K562 (cell line): ENCODE data around the gene CCNY. TPM values are rescaled to one million over a fixed set of nuclear protein-coding genes. Genes with fewer than 3 reads are reported as not detected.
A peak's percentile ranks its signal among the peaks of the same experiment; 100 is the strongest.

Source experiments
- ATAC-seq: fragments of 200-7000 bp; cut with Tn5 transposase; 3 replicates; pipeline ENCODE4 v1.9.1; 2020; ENCODE audit warnings: moderate library complexity
- BruUV-seq: library from RNA; stranded (reverse); fragments of 400-500 nt; replicated peaks from 2 replicates; lab custom pipeline; 2021; lab: Mats Ljungman, UMichigan
- CTCF ChIA-PET: fragments of 300-600 bp; formaldehyde crosslinking; extraction: SDS; loops from one replicate; lab custom pipeline; 2021; ENCODE audit warnings: low intra/inter-chr PET ratio; lab: Yijun Ruan, JAX
- POLR2A ChIA-PET: fragments of 300-600, 350-650 bp; sonication (Branson Sonifier 250); formaldehyde crosslinking; extraction: SDS; loops from one replicate; lab custom pipeline; 2021; ENCODE audit warnings: antibody characterized with exemption, inconsistent platforms; lab: Yijun Ruan, JAX
- DNase-seq, 4 experiments: peaks; one replicate each; pipeline versions ENCODE4 v3.0.0 to v3.0.0-alpha.2; 2011 to 2018; ENCODE audit warnings: low spot score in 3 of 4, mixed read lengths in 3 of 4; ENCODE audit errors: extremely low read depth in 1 of 4
- FAIRE-seq: peaks from 2 replicates; lab custom pipeline; 2011; peaks lifted over from hg19 to GRCh38; lab: Jason Lieb, UNC
- H2AFZ ChIP-seq: 2 replicates; pipeline ENCODE4 v1.6.0; 2011; ENCODE audit warnings: low read depth, low read length, control low read depth, inconsistent platforms
- H3K27ac ChIP-seq: fragments of 200-600 bp; 3 replicates; pipeline ENCODE4 v1.8.0; 2011; ENCODE audit warnings: low read depth, mild to moderate bottlenecking, control low read depth, inconsistent platforms, low read length, moderate library complexity, mixed read lengths; ENCODE audit errors: extremely low read depth
- H3K27me3 ChIP-seq, 2 experiments: fragments of 300-600 bp in 1 of 2; 2 replicates in 1 of 2; 3 replicates in 1 of 2; pipeline versions ENCODE4 v1.6.0 to v1.8.0; 2011; ENCODE audit warnings: inconsistent platforms in 2 of 2, low read length in 2 of 2, mild to moderate bottlenecking in 1 of 2, mixed read lengths in 1 of 2, moderate library complexity in 1 of 2; ENCODE audit not compliant: control insufficient read depth in 2 of 2, insufficient read depth in 2 of 2
- H3K36me3 ChIP-seq: fragments of 300-600 bp; 3 replicates; pipeline ENCODE4 v1.8.0; 2011; ENCODE audit warnings: mild to moderate bottlenecking, low read length, inconsistent platforms; ENCODE audit not compliant: control insufficient read depth, insufficient read depth
- H3K4me1 ChIP-seq, 2 experiments: fragments of 200-600 bp in 1 of 2; replicated peaks in 1 of 2; 2 replicates in 1 of 2; 3 replicates in 1 of 2; pipeline versions ENCODE4 v1.5.1 to v1.8.0; 2011; ENCODE audit warnings: inconsistent platforms in 2 of 2, low read length in 2 of 2, mild to moderate bottlenecking in 1 of 2, mixed read lengths in 1 of 2, moderate library complexity in 1 of 2; ENCODE audit not compliant: control insufficient read depth in 2 of 2, insufficient read depth in 2 of 2
- H3K4me2 ChIP-seq: 2 replicates; pipeline ENCODE4 v1.6.1; 2011; ENCODE audit warnings: low read length, control low read depth, inconsistent platforms, mixed read lengths; ENCODE audit not compliant: insufficient read depth
- H3K4me3 ChIP-seq: fragments of 200-600 bp; sonication (generic), shearing (Covaris generic); 2 replicates; pipeline ENCODE4 v1.5.1; 2016; ENCODE audit warnings: control low read depth, inconsistent platforms
- H3K79me2 ChIP-seq: fragments of 200-600 bp; 3 replicates; pipeline ENCODE4 v1.8.0; 2011; ENCODE audit warnings: low read length, inconsistent platforms; ENCODE audit not compliant: control insufficient read depth, insufficient read depth
- H3K9ac ChIP-seq, 2 experiments: 2 replicates each; pipeline versions ENCODE4 v1.6.0 to v1.6.1; 2011; ENCODE audit warnings: low read depth in 2 of 2, low read length in 2 of 2, control low read depth in 1 of 2, inconsistent platforms in 1 of 2, mild to moderate bottlenecking in 1 of 2, mixed read lengths in 1 of 2; ENCODE audit not compliant: insufficient read depth in 1 of 2
- H3K9me1 ChIP-seq: one replicate; pipeline ENCODE4 v1.6.0; 2011; ENCODE audit warnings: inconsistent platforms, mild to moderate bottlenecking, low read length, moderate library complexity; ENCODE audit not compliant: control insufficient read depth, insufficient read depth
- H3K9me3 ChIP-seq: replicated peaks from 2 replicates; pipeline ENCODE4 v1.5.1; 2011; ENCODE audit warnings: low read depth, low read length, inconsistent platforms; ENCODE audit not compliant: control insufficient read depth, insufficient read depth
- H4K20me1 ChIP-seq: replicated peaks from 2 replicates; pipeline ENCODE4 v1.6.1; 2011; ENCODE audit warnings: low read length, inconsistent platforms, mixed read lengths; ENCODE audit not compliant: control insufficient read depth, insufficient read depth
- ADNP ChIP-seq: fragments of 200-800 bp; sonication (Bioruptor generic); IDR thresholded peaks from 2 replicates; pipeline ENCODE4 v1.6.1; 2016; ENCODE audit warnings: missing genetic modification characterization, missing compliant biosample characterization
- NR1H2 ChIP-seq: sonication (generic); formaldehyde crosslinking; IDR thresholded peaks from 2 replicates; pipeline ENCODE4 v1.4.0; 2020; ENCODE audit warnings: mild to moderate bottlenecking, missing genetic modification reagents
- SMARCE1 ChIP-seq: fragments of 450-650 bp; IDR thresholded peaks from 2 replicates; pipeline ENCODE4 v1.7.1; 2016; ENCODE audit warnings: mild to moderate bottlenecking
- XRCC3 ChIP-seq: fragments of 450-650 bp; IDR thresholded peaks from 2 replicates; pipeline ENCODE4 v1.6.1; 2017; ENCODE audit warnings: mild to moderate bottlenecking, moderate library complexity
- ZNF23 ChIP-seq: fragments of 250-450 bp; sonication (Bioruptor Pico); IDR thresholded peaks from 2 replicates; pipeline ENCODE4 v1.4.0; 2020; ENCODE audit warnings: mild to moderate bottlenecking
- ZNF263 ChIP-seq: sonication (generic); formaldehyde crosslinking; IDR thresholded peaks from 2 replicates; pipeline ENCODE4 v1.8.0; 2022; ENCODE audit warnings: mild to moderate bottlenecking, missing genetic modification reagents, borderline replicate concordance
- ZNF589 ChIP-seq: fragments of 200-800 bp; sonication (Bioruptor generic); IDR thresholded peaks from 2 replicates; pipeline ENCODE4 v1.6.1; 2016; ENCODE audit warnings: low read depth, missing genetic modification characterization, missing compliant biosample characterization
- WGBS: fragments of 100-300 bp; shearing (Covaris generic); methylation state at CpG from one replicate; pipeline ENCODE4 v1.1.6; 2016; ENCODE audit warnings: low coverage, mixed read lengths; ENCODE audit not compliant: insufficient coverage; ENCODE audit errors: missing lambda C conversion rate; 5-methylcytosine and 5-hydroxymethylcytosine counted together
- in situ Hi-C: fragments of 300-500 bp; cut with MboI; formaldehyde crosslinking; loops from 4 replicates; pipeline ENCODE4 v1.15.0; 2018; ENCODE audit warnings: inconsistent platforms, mixed read lengths
- intact Hi-C: fragments of 100-400 bp; cut with micrococcal nuclease; formaldehyde crosslinking; loops from 2 replicates; pipeline ENCODE4 v1.14.2; 2022
- polyA plus RNA-seq, 8 experiments: library from polyadenylated mRNA; depleted of rRNA in 4 of 8; stranded (reverse) in 5 of 8; unstranded in 3 of 8; fragments of >200 nt; fragmentation: Nextera tagmentation in 2 of 8; fragmentation: Illumina TruSeq in 1 of 8; extraction: Ambion mirVana in 2 of 8; extraction: Trizol in 1 of 8; gene quantifications; 2 replicates each; pipeline versions ENCODE4 v1.2.1 to v1.2.3, GENCODE V29; 2011 to 2014; ENCODE audit warnings: inconsistent platforms in 1 of 8, missing spikeins in 1 of 8
- total RNA-seq, 7 experiments: library from RNA; depleted of rRNA in 6 of 7; stranded (reverse); fragments of >200 nt in 6 of 7; fragmentation: Illumina TruSeq in 2 of 7; extraction: Trizol in 2 of 7; gene quantifications; 2 replicates each; pipeline versions ENCODE4 v1.2.1 to v1.2.3, GENCODE V29; 2011 to 2021; ENCODE audit warnings: low replicate concordance in 1 of 7

CCNY gene
- total and polyA plus RNA-seq, 9 of the 15 experiments (the other 6 are each of a cell fraction or from before 2014, with no cell fraction given): 8.4 to 109 (median 38.6) TPM

- WGBS: 68% methylated on average over 5 of the region's 5 CpGs
- Histone ChIP-seq H3K4me3 (no peak overlapping the region), H3K79me2 (peaks cover 98% of the 10 kb centered on the region), H3K27ac (no peak overlapping the region), H3K9me3 (no peaks in the 10 kb centered on the region), H3K36me3 (no peaks in the 10 kb centered on the region; the same call in 2 of the 3 replicates), H2AFZ (no peak overlapping the region), H3K27me3 (no peaks in the 10 kb centered on the region), H3K4me2 (no peak overlapping the region), H3K4me1 (peaks cover 12 to 39% of the 10 kb centered on the region in 2 experiments), H4K20me1 (peaks cover 19% of the 10 kb centered on the region), H3K9ac (peak overlapping the region in 1 of 2 experiments; percentile 23; a peak in 1 of 4 replicates), H3K9me1 (peaks cover 7% of the 10 kb centered on the region)
- BruUV-seq: no TSS peak
- ChIA-PET CTCF (no interaction called here), POLR2A (interaction anchor here (0.6 to 1.4 kb wide), 2 partner anchors 15 to 21 kb away, joined by 3 to 4 read pairs; no protein-coding TSS in a partner anchor)
- in situ Hi-C loops: no loop called here
- no peak; the same call in 2 of the 3 replicates for ATAC-seq
- intact Hi-C loops: loop anchor here (10.0 kb wide), 1 partner anchor 248 kb away; the partner anchor contains the start of gene CREM
- no peak for FAIRE-seq
- no peak for DNase-seq
- no peak for TF ChIP-seq NR1H2 (CRISPR knock-in tag)
- no peak for TF ChIP-seq ZNF263 (CRISPR knock-in tag)
- TF ChIP-seq ADNP (tag): no peak
These were observed 36.0 kb downstream of the CCNY start for GRCh38 chr10:35372329-35372728.

- BruUV-seq: no TSS peak
- no peak overlapping the region for H2AFZ ChIP-seq
- H3K4me3 ChIP-seq: no peak overlapping the region
- H3K27me3 ChIP-seq: no peaks in the 10 kb centered on the region
- ChIA-PET POLR2A (interaction anchor here (1.3 kb wide), 1 partner anchor 18 kb away, joined by 3 read pairs; no protein-coding TSS in a partner anchor), CTCF (no interaction called here)
- in situ Hi-C loops: no loop called here
- H3K79me2 ChIP-seq: peaks cover 97% of the 10 kb centered on the region
- 100% methylated on average over 1 of the region's 1 CpG for WGBS
- H3K4me1 ChIP-seq: peaks cover 19 to 44% of the 10 kb centered on the region in 2 experiments; a peak in 4 of 5 replicates
- ATAC-seq (no peak), DNase-seq (no peak), FAIRE-seq (no peak)
- no peak overlapping the region; the same call in 2 of the 3 replicates for H3K27ac ChIP-seq
- no peaks in the 10 kb centered on the region for H3K9me3 ChIP-seq
- H3K9ac ChIP-seq: no peak overlapping the region
- TF ChIP-seq ZNF589: no peak
- no peak for TF ChIP-seq XRCC3
- TF ChIP-seq ZNF23 (CRISPR knock-in tag): no peak
- no peak for TF ChIP-seq SMARCE1
- peaks cover 13% of the 10 kb centered on the region for H4K20me1 ChIP-seq
- no peak overlapping the region for H3K4me2 ChIP-seq
- H3K9me1 ChIP-seq: peaks cover 7% of the 10 kb centered on the region
- intact Hi-C loops: loop anchor here (5.0 to 10.0 kb wide), 4 partner anchors 138 to 250 kb away; partner anchors contain the start of gene CREM
- no peaks in the 10 kb centered on the region; the same call in 2 of the 3 replicates for H3K36me3 ChIP-seq
These were observed 38.9 kb downstream of the CCNY start for GRCh38 chr10:35375091-35375765.
